Measurements from ENCODE around the gene NATD1. TPM values are rescaled to one million over a fixed set of nuclear protein-coding genes. Genes with fewer than 3 reads are reported as not detected.
"Not testable (repeated sequence)": the region's sequence is repeated elsewhere in the genome, so short reads cannot be mapped to it uniquely, and the experiment has no call there.

The NATD1 gene
- polyA plus RNA-seq, 3 donors: 5.2 to 12.8 (median 7.3) TPM

DNA sequence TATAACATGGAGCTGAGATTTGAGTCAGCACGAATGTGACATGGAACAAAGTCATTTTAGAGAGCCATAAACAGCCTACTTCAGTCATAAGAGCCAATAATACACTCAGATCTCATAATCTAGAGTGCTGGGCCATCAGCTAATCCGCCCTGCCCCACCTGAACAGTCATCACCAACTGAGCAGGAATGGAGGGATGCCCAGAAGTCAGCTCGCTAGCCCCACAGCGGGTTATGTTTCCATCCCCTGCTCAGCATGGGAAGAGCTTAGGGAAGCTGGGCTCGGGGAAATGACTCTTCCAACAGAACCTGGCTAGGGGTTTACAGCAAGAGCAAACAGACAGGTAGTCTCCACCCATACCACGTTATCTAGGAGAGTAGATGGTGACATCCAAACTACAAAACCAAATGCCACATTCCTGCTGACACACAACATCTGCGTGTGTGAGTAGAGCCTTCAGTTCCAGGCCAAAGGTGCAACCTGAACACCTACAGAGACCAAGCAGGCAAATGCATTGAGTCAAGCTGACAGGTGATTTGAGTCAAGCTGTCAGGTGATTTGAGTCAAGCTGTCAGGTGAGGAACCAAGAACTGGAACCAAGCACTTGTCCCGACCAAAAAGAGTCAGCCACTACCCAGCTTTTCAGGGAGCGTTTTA is 41.3 kb downstream of the NATD1 start:
- WGBS, 3 donors: 69 to 80% (median 79%) methylated on average over 9 of the region's 9 CpGs

DNA sequence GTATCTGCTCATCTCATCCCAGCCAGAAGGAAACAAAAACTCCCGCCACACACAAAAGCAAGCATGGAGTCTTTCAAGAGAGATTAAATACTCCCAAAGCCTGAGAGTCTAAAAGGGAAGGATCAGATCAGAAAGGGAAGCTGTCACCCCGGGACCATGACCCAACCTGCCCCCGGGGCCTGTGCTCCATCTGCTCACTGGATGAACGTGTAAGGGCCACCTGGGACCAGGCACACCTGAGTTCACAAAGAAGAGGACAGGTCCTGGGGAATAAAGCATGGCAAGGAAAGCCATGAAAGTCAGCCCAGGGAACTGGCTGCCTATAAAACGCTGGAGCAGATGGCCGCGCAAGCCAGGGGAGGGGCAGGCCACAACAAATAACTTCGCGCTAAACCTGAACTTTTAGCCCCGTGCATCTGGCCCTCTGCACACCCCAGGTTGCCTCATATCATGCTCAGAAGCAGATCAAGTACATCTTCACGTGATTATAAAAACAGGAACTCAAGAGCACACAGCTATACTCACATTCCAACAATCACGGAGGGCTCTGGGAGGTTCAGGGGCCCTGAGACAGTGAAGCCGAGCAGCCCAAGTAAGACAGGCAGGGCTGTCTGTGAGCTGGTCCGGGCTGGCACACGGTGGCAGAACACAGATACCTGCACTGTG is 42.7 kb downstream of the NATD1 start:
- 56 to 62% (median 59%) methylated on average over 15 of the region's 15 CpGs for WGBS, 3 donors
- H3K27ac ChIP-seq (ENCODE audit: low read depth, low read length): no peak overlapping the region

More for the DNA sequence above, 41.3 kb downstream of the NATD1 start:
- no peak overlapping the region for H3K27ac ChIP-seq (ENCODE audit: low read depth, low read length)

DNA sequence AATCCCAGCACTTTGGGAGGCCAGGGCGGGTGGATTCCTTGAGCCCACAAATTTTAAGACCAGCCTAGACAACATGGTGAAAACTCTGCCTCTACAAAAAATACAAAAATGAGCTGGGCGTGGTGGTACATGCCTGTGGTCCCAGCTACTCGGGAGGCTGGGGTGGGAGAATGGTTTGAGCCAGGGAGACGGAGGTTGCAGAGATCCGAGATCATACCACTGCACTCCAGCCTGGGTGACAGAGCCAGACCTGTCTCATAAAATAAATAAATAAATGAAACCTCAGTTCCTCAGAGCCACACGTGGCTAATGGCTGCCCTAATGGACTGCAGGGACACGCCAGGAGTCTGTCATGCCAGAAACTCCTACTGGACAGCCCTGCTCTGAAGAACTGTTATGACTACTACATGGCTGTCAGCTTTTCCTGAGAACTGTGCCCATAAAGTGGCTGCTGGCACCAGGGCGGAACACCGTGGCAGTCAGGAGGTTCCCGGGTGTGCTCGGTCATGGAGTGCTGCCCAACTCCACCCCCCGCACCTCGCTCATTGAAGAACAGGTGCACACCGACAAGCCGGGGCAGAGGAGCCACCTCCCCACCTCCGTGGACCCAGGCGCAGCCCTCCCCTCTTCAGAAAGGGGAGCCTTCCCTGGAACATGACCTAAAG is 43.6 kb downstream of the NATD1 start:
- WGBS, 3 donors: 54 to 80% (median 77%) methylated on average over 17 of the region's 17 CpGs
- no peak overlapping the region for H3K27ac ChIP-seq (ENCODE audit: low read depth, low read length)

DNA sequence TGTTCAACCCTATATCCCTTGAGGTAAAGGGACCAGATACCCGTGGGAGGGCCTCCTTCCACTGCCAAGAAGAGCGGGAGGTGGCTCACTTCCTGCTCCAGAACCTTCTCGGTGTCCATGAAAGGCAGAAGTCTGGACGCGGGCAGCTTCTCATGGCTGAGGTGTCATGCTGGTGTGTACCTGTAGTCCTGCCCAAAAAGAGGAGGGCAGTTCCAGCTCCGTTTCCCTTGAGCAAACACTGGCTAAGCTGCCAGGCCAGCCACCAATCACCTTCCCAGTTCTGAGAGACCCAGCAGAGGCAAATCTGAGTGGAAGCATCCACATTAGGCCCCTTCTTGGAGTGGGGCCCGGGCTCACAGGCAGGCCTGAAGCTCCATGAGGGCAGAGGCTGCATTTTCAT is 44.9 kb downstream of the NATD1 start:
- no peak overlapping the region for H3K27ac ChIP-seq (ENCODE audit: low read depth, low read length)
- WGBS, 3 donors: 69 to 76% (median 74%) methylated on average over 7 of the region's 7 CpGs

DNA sequence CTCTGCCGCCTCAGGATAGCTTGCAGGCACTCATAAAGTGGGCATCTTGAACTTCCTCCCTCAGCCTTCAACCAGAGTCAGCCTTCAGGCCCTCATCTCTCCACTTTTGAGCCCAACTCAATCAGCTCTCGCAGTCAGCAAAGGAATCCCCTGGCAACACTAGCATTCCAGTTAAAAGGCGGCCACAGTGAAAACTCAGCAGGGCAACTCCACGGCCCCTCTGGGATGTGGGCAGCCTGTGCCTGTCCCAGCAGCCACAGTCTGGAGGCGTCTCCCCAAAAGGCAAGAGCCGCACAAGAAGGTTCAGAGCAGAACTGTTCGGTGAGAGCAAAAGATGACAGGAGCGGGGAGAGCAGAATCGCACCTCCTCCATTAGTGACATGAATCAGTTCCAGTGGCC is 48.3 kb downstream of the NATD1 start:
- WGBS, 3 donors: 77 to 85% (median 84%) methylated on average over 9 of the region's 9 CpGs
- no peak overlapping the region for H3K27ac ChIP-seq (ENCODE audit: low read depth, low read length)

- no peak overlapping the region for H3K27ac ChIP-seq (ENCODE audit: low read depth, low read length)
- WGBS, 3 donors: 80 to 92% (median 88%) methylated on average over 12 of the region's 12 CpGs
Measured at GRCh38 chr17:21202512-21202911, 50.7 kb downstream of the NATD1 start.

- WGBS, 3 donors: 89 to 94% (median 90%) methylated on average over 11 of the region's 11 CpGs
- no peak overlapping the region for H3K27ac ChIP-seq (ENCODE audit: low read depth, low read length)
Measured at GRCh38 chr17:21201874-21202273, 51.3 kb downstream of the NATD1 start.

- WGBS, 3 donors: 44 to 48% (median 46%) methylated on average over 5 of the region's 5 CpGs
- H3K27ac ChIP-seq (ENCODE audit: low read depth, low read length): no peak overlapping the region
Measured at GRCh38 chr17:21201298-21201595, 52.0 kb downstream of the NATD1 start.

DNA sequence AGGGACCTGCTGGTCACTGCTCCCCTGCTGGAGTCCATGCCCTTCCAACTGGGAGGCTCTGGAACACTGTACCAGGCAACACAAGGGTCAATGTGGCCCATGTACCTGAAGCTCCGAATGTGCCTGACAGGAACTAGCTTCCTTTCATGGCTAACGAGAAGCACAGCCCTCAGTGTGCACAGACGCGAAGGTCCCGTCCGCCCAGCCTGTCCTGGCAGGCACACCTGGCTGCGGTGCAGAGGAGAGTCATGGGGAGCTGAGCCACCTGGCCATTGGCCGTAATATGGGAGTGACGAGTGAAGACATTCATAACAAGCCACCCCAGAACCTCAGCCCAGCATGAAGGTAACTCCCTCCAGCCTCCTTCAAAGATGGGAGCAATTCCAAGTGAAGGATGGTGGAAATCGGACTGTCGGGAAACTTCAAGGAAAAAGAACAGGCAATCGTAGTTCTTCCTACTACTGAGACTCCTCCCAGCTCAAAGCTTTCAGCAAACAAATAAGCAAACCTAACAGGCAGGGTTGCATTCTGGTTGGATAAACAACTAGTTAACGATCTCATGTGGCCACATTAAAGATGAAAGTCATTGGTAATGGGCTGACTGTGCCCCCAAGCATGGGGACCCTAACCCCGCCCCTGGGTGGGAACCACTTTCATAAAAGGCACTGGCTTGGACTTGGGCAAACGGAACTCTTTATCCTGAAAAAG is 52.5 kb downstream of the NATD1 start:
- 68 to 78% (median 78%) methylated on average over 15 of the region's 15 CpGs for WGBS, 3 donors
- H3K27ac ChIP-seq (ENCODE audit: low read depth, low read length): no peak overlapping the region

- 70 to 74% (median 72%) methylated on average over 10 of the region's 10 CpGs for WGBS, 3 donors
- H3K27ac ChIP-seq (ENCODE audit: low read depth, low read length): no peak overlapping the region
Measured at GRCh38 chr17:21199856-21200255, 53.4 kb downstream of the NATD1 start.

- WGBS, 3 donors: 48 to 75% (median 55%) methylated on average over 8 to 9 of the region's 9 CpGs
- H3K27ac ChIP-seq (ENCODE audit: low read depth, low read length): no peak overlapping the region
Measured at GRCh38 chr17:21199311-21199710, 53.9 kb downstream of the NATD1 start.

DNA sequence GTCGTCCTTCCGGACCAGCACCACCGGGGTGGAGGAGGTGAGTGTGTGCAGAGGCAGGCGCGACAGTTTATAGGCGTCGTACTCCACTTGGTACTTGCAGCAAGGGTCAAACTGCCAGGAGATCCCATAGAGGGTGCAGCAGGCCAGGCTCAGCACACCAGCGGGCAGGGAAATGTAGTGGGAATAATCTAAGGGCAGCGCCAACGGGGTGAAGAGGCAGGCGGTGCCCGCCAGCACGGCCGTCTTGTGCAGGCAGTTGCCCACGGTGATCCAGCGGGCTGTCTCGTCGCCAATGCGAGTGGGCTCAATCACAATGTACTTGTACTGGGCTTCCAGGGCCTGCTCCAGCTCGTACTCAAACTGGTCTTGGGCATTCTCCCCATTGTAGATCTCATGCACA is 54.8 kb downstream of the NATD1 start:
- WGBS, 3 donors: 84 to 95% (median 89%) methylated on average over 20 of the region's 20 CpGs
- H3K27ac ChIP-seq (ENCODE audit: low read depth, low read length): no peak overlapping the region

GRCh38 chr17:21196126-21196525 is 57.1 kb downstream of the NATD1 start:
- H3K27ac ChIP-seq (ENCODE audit: low read depth, low read length): no peak overlapping the region
- WGBS, 3 donors: 81 to 93% (median 89%) methylated on average over 5 of the region's 5 CpGs

- H3K27ac ChIP-seq (ENCODE audit: low read depth, low read length): no peak overlapping the region
- 49 to 69% (median 54%) methylated on average over 5 of the region's 5 CpGs for WGBS, 3 donors
Measured at GRCh38 chr17:21194703-21195102, 58.5 kb downstream of the NATD1 start.

DNA sequence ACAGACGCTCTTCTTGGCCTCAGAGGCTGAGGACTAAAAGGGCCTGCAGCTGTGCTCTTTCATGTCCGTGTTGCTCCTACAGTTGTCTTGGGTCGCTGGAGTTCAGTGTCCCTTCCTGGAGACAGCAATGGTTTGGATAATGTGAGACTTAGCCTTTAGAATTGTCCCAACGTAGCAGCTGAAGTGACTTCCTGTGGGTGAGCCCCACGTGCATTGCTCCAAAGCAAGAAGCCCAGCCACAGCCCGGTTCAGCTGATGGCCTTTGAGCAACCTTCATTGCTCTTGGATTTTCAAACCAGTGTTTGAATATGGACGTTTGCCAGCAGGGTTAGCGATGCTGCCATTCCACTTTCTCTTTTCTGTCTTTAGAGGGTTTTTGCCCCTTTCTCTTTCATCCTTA is 59.0 kb downstream of the NATD1 start:
- H3K27ac ChIP-seq (ENCODE audit: low read depth, low read length): no peak overlapping the region
- 28 to 63% (median 35%) methylated on average over 8 of the region's 8 CpGs for WGBS, 3 donors

- H3K27ac ChIP-seq (ENCODE audit: low read depth, low read length): no peak overlapping the region
- WGBS, 3 donors: 58 to 87% (median 80%) methylated on average over 5 of the region's 5 CpGs
Measured at GRCh38 chr17:21193031-21193430, 60.2 kb downstream of the NATD1 start.

- not testable (repeated sequence) for H3K27ac ChIP-seq (ENCODE audit: low read depth, low read length)
- WGBS, 3 donors: 95 to 97% (median 96%) methylated on average over 7 of the region's 7 CpGs
Measured at GRCh38 chr17:21192414-21192813, 60.8 kb downstream of the NATD1 start.

DNA sequence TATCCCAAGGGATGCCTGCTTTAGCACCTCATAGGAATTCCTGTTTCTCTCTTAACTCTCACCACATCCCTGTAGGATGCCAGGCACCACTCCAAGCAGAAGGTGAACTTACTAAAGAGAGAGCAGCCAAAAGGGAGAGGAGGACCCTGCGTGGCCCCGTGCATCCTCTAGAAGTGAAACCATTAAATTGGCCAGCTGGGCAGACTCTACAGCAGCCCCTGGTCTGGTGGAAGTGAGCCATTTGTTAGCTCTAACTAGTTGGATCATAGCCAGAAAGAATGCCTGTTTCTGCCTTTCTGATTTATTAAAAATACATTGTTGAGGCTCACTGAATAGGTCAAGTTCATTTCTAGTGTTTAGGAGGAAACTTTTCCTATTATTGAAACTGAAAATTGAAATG is 61.5 kb downstream of the NATD1 start:
- 58 to 78% (median 61%) methylated on average over 2 of the region's 2 CpGs for WGBS, 3 donors
- no peak overlapping the region for H3K27ac ChIP-seq (ENCODE audit: low read depth, low read length)

GRCh38 chr17:21190078-21190477 is 63.1 kb downstream of the NATD1 start:
- 93 to 96% (median 95%) methylated on average over 6 of the region's 6 CpGs for WGBS, 3 donors

More at GRCh38 chr17:21190078-21190477, 63.1 kb downstream of the NATD1 start:
- no peak overlapping the region for H3K27ac ChIP-seq (ENCODE audit: low read depth, low read length)
